H1 (cell line): ENCODE data around the gene TFF2. TPM values are rescaled to one million over a fixed set of nuclear protein-coding genes. Genes with fewer than 3 reads are reported as not detected.

Experiments
- MAFK ChIP-seq: IDR thresholded peaks from 2 replicates; pipeline ENCODE4 v1.6.1; 2012; ENCODE audit warnings: low read depth, mild to moderate bottlenecking, improper control_type of control experiment, low read length
- POLR2A ChIP-seq, 2 experiments: IDR thresholded peaks; 1 replicate in 1 of 2; 2 replicates in 1 of 2; pipeline ENCODE4 v1.6.1; 2011; ENCODE audit warnings: low read depth in 2 of 2, low read length in 2 of 2, mild to moderate bottlenecking in 2 of 2; ENCODE audit errors: control extremely low read depth in 1 of 2
- SIX5 ChIP-seq: IDR thresholded peaks from 2 replicates; pipeline ENCODE4 v1.6.1; 2011; ENCODE audit warnings: mild to moderate bottlenecking, low read depth, low read length
- SUZ12 ChIP-seq: fragments of 200-600 bp; sonication (generic); IDR thresholded peaks from 2 replicates; pipeline ENCODE4 v1.6.1; 2012; ENCODE audit warnings: mild to moderate bottlenecking, inconsistent platforms, low read length, moderate library complexity, mixed read lengths
- ZNF274 ChIP-seq: IDR thresholded peaks from 2 replicates; pipeline ENCODE4 v1.7.0; 2012; ENCODE audit warnings: low read length, borderline replicate concordance; ENCODE audit errors: extremely low read depth
- polyA plus RNA-seq, 7 experiments: library from polyadenylated mRNA; depleted of rRNA in 3 of 7; stranded (reverse) in 5 of 7; unstranded in 2 of 7; fragments of >200 nt in 5 of 7; fragments of 200-250 nt in 2 of 7; gene quantifications; 1 replicate in 5 of 7; 2 replicates in 1 of 7; 4 replicates in 1 of 7; pipeline versions ENCODE4 v1.2.1 to v1.2.3, GENCODE V29; 2011 to 2013; ENCODE audit warnings: missing spikeins in 2 of 7, mixed read lengths in 2 of 7
- total RNA-seq: library from RNA; stranded (reverse); fragmentation: NEBNext Ultra II Directional; extraction: Animal tissue kit (Norgen Biotek cat#: 25700); gene quantifications from 2 replicates; pipeline ENCODE4 v1.2.1, GENCODE V29; 2021
- TF ChIP-seq, protein P1 (sequence below): fragments of 300-600 bp; sonication (generic); IDR thresholded peaks from 2 replicates; pipeline ENCODE4 v1.7.1; 2012; ENCODE audit warnings: low read length, moderate library complexity, mild to moderate bottlenecking, inconsistent platforms; ENCODE audit not compliant: insufficient replicate concordance

The TFF2 gene
- total and polyA plus RNA-seq, 2 of the 8 experiments (the other 6 are each of a cell fraction or from before 2014, with no cell fraction given) = not detected

DNA sequence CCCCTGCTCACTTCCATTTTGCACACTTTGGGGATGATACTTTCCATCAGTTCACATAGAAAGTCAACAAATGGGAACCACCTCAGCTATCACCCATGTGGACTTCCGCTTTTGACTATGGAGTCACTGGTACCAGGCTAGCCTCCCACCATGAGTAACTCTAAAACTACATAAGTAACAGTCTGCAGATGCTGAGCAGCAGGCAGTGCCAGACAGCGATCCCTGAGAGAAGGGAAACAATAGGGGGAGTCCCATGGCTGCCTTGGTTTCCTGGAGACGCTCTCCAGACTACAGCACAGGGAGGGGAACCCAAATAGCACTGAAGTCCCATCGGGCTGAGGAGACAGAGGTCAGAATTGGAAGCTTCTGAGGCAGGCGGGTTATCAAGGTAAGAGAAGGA lies 2.8 kb upstream of the TFF2 start (continued):
- TF ChIP-seq, protein P1, sequence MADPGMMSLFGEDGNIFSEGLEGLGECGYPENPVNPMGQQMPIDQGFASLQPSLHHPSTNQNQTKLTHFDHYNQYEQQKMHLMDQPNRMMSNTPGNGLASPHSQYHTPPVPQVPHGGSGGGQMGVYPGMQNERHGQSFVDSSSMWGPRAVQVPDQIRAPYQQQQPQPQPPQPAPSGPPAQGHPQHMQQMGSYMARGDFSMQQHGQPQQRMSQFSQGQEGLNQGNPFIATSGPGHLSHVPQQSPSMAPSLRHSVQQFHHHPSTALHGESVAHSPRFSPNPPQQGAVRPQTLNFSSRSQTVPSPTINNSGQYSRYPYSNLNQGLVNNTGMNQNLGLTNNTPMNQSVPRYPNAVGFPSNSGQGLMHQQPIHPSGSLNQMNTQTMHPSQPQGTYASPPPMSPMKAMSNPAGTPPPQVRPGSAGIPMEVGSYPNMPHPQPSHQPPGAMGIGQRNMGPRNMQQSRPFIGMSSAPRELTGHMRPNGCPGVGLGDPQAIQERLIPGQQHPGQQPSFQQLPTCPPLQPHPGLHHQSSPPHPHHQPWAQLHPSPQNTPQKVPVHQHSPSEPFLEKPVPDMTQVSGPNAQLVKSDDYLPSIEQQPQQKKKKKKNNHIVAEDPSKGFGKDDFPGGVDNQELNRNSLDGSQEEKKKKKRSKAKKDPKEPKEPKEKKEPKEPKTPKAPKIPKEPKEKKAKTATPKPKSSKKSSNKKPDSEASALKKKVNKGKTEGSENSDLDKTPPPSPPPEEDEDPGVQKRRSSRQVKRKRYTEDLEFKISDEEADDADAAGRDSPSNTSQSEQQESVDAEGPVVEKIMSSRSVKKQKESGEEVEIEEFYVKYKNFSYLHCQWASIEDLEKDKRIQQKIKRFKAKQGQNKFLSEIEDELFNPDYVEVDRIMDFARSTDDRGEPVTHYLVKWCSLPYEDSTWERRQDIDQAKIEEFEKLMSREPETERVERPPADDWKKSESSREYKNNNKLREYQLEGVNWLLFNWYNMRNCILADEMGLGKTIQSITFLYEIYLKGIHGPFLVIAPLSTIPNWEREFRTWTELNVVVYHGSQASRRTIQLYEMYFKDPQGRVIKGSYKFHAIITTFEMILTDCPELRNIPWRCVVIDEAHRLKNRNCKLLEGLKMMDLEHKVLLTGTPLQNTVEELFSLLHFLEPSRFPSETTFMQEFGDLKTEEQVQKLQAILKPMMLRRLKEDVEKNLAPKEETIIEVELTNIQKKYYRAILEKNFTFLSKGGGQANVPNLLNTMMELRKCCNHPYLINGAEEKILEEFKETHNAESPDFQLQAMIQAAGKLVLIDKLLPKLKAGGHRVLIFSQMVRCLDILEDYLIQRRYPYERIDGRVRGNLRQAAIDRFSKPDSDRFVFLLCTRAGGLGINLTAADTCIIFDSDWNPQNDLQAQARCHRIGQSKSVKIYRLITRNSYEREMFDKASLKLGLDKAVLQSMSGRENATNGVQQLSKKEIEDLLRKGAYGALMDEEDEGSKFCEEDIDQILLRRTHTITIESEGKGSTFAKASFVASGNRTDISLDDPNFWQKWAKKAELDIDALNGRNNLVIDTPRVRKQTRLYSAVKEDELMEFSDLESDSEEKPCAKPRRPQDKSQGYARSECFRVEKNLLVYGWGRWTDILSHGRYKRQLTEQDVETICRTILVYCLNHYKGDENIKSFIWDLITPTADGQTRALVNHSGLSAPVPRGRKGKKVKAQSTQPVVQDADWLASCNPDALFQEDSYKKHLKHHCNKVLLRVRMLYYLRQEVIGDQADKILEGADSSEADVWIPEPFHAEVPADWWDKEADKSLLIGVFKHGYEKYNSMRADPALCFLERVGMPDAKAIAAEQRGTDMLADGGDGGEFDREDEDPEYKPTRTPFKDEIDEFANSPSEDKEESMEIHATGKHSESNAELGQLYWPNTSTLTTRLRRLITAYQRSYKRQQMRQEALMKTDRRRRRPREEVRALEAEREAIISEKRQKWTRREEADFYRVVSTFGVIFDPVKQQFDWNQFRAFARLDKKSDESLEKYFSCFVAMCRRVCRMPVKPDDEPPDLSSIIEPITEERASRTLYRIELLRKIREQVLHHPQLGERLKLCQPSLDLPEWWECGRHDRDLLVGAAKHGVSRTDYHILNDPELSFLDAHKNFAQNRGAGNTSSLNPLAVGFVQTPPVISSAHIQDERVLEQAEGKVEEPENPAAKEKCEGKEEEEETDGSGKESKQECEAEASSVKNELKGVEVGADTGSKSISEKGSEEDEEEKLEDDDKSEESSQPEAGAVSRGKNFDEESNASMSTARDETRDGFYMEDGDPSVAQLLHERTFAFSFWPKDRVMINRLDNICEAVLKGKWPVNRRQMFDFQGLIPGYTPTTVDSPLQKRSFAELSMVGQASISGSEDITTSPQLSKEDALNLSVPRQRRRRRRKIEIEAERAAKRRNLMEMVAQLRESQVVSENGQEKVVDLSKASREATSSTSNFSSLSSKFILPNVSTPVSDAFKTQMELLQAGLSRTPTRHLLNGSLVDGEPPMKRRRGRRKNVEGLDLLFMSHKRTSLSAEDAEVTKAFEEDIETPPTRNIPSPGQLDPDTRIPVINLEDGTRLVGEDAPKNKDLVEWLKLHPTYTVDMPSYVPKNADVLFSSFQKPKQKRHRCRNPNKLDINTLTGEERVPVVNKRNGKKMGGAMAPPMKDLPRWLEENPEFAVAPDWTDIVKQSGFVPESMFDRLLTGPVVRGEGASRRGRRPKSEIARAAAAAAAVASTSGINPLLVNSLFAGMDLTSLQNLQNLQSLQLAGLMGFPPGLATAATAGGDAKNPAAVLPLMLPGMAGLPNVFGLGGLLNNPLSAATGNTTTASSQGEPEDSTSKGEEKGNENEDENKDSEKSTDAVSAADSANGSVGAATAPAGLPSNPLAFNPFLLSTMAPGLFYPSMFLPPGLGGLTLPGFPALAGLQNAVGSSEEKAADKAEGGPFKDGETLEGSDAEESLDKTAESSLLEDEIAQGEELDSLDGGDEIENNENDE = no peak
- no peak for TF ChIP-seq SUZ12
- no peak for TF ChIP-seq MAFK
- no peak for TF ChIP-seq SIX5
- TF ChIP-seq ZNF274 = no peak
- no peak for TF ChIP-seq POLR2A (IDR thresholded peaks at IDR 0.05; ENCODE audit: control extremely low read depth in 1 of 2, low read depth in 2 of 2, low read length in 2 of 2)
